ENCODE measurements around the gene ELMO1.

The ELMO1 gene

GRCh38 chr7:37112218-37112617, 336.4 kb downstream of the ELMO1 start:
- DNase-seq: no peak

GRCh38 chr7:37111459-37111858, 337.2 kb downstream of the ELMO1 start:
- DNase-seq: no peak

GRCh38 chr7:37110660-37111424, 337.8 kb downstream of the ELMO1 start:
- no peak for DNase-seq

- DNase-seq: no peak
Measured at GRCh38 chr7:37109843-37110242, 338.8 kb downstream of the ELMO1 start.

GRCh38 chr7:37109016-37109683, 339.5 kb downstream of the ELMO1 start:
- no peak for DNase-seq

- no peak for DNase-seq
Measured at GRCh38 chr7:37108615-37109014, 340.0 kb downstream of the ELMO1 start.

GRCh38 chr7:37107047-37107750, 341.5 kb downstream of the ELMO1 start:
- no peak for DNase-seq

GRCh38 chr7:37105762-37106161, 342.9 kb downstream of the ELMO1 start:
- no peak for DNase-seq

GRCh38 chr7:37104822-37105518, 343.7 kb downstream of the ELMO1 start:
- no peak for DNase-seq

- DNase-seq: no peak
Measured at GRCh38 chr7:37102518-37103137, 346.0 kb downstream of the ELMO1 start.

GRCh38 chr7:37100735-37101331, 347.8 kb downstream of the ELMO1 start:
- DNase-seq: no peak

- DNase-seq: no peak
Measured at GRCh38 chr7:37098762-37099161, 349.9 kb downstream of the ELMO1 start.

- DNase-seq: no peak
Measured at GRCh38 chr7:37097983-37098382, 350.7 kb downstream of the ELMO1 start.

- DNase-seq: no peak
Measured at GRCh38 chr7:37097276-37097675, 351.4 kb downstream of the ELMO1 start.

GRCh38 chr7:37096341-37096740, 352.3 kb downstream of the ELMO1 start:
- DNase-seq: no peak

- DNase-seq: no peak
Measured at GRCh38 chr7:37095122-37095521, 353.5 kb downstream of the ELMO1 start.

GRCh38 chr7:37093257-37093656, 355.4 kb downstream of the ELMO1 start:
- no peak for DNase-seq

- DNase-seq: no peak
Measured at GRCh38 chr7:37092548-37092947, 356.1 kb downstream of the ELMO1 start.

- DNase-seq: no peak
Measured at GRCh38 chr7:37089972-37090371, 358.7 kb downstream of the ELMO1 start.

- DNase-seq: no peak
Measured at GRCh38 chr7:37085600-37085999, 363.1 kb downstream of the ELMO1 start.

GRCh38 chr7:37084303-37084702, 364.4 kb downstream of the ELMO1 start:
- no peak for DNase-seq

GRCh38 chr7:37083311-37084096, 365.2 kb downstream of the ELMO1 start:
- DNase-seq: no peak

Data from activated CD4-positive, CD25-positive, alpha-beta regulatory T cell treated with anti-CD3 and anti-CD28 coated beads, Interleukin-2, amount 50 U/mL, for 72 hours (primary cell).